ENCODE measurements around the gene SLC6A15. TPM values are rescaled to one million over a fixed set of nuclear protein-coding genes. Genes with fewer than 3 reads are reported as not detected.

SLC6A15 gene
- not detected for total RNA-seq

- Mint-ChIP-seq H3K4me1 (ENCODE audit: low read depth) (peaks cover 14% of the 10 kb centered on the region), H3K27me3 (peaks cover 43% of the 10 kb centered on the region), H3K27ac (no peak within 1 kb of the TSS), H3K36me3 (ENCODE audit: low read depth) (no peaks in the 10 kb centered on the region), H3K4me3 (peak within 1 kb of the TSS; percentile 57), H3K9me3 (no peaks in the 10 kb centered on the region)
- no peak for ATAC-seq
- TF ChIP-seq CTCF (IDR thresholded peaks at IDR 0.05) = no peak
- DNase-seq = peak; percentile 47
- POLR2A ChIA-PET = no interaction called here
- intact Hi-C loops (cut with micrococcal nuclease) = no loop called here
- CTCF ChIA-PET = interaction anchor here (0.9 kb wide), 1 partner anchor 17 kb away, joined by 3 read pairs; no protein-coding TSS in a partner anchor
These were observed at the start of gene SLC6A15 for GRCh38 chr12:84912198-84913128. Gene SLC6A15 (minus strand): TSS chr12:84912799. CDS start chr12:84892120, 20,679 bp downstream.

GRCh38 chr12:84960918-84961317, 48.3 kb upstream of the SLC6A15 start:
- POLR2A ChIA-PET = no interaction called here

GRCh38 chr12:84955298-84955697, 42.7 kb upstream of the SLC6A15 start:
- TF ChIP-seq CTCF (IDR thresholded peaks at IDR 0.05) = no peak
- no peak overlapping the region for H3K27ac Mint-ChIP-seq
- CTCF ChIA-PET = no interaction called here
- no peaks in the 10 kb centered on the region for H3K4me1 Mint-ChIP-seq (ENCODE audit: low read depth)
- H3K27me3 Mint-ChIP-seq = no peaks in the 10 kb centered on the region
- H3K4me3 Mint-ChIP-seq = no peak overlapping the region
- no peaks in the 10 kb centered on the region for H3K36me3 Mint-ChIP-seq (ENCODE audit: low read depth)
- H3K9me3 Mint-ChIP-seq = no peaks in the 10 kb centered on the region
- DNase-seq (no peak), ATAC-seq (no peak)
- intact Hi-C loops (cut with micrococcal nuclease) = no loop called here
- POLR2A ChIA-PET = no interaction called here

More at GRCh38 chr12:84960918-84961317, 48.3 kb upstream of the SLC6A15 start:
- no peaks in the 10 kb centered on the region for H3K4me1 Mint-ChIP-seq (ENCODE audit: low read depth)
- no peak overlapping the region for H3K4me3 Mint-ChIP-seq
- no peaks in the 10 kb centered on the region for H3K36me3 Mint-ChIP-seq (ENCODE audit: low read depth)
- H3K27ac Mint-ChIP-seq = no peak overlapping the region
- no peaks in the 10 kb centered on the region for H3K9me3 Mint-ChIP-seq
- intact Hi-C loops (cut with micrococcal nuclease) = no loop called here
- TF ChIP-seq CTCF (IDR thresholded peaks at IDR 0.05) = no peak
- H3K27me3 Mint-ChIP-seq = no peaks in the 10 kb centered on the region
- CTCF ChIA-PET = interaction anchor here (1.3 kb wide), 1 partner anchor 15 kb away, joined by 4 read pairs; no protein-coding TSS in a partner anchor
- ATAC-seq (no peak), DNase-seq (no peak)

- ATAC-seq (no peak), DNase-seq (no peak)
- no peak for TF ChIP-seq CTCF (IDR thresholded peaks at IDR 0.05)
- H3K36me3 Mint-ChIP-seq (ENCODE audit: low read depth) = no peaks in the 10 kb centered on the region
- ChIA-PET POLR2A (no interaction called here), CTCF (no interaction called here)
- no peaks in the 10 kb centered on the region for H3K27me3 Mint-ChIP-seq
- intact Hi-C loops (cut with micrococcal nuclease) = no loop called here
- H3K4me3 Mint-ChIP-seq = no peak overlapping the region
- H3K27ac Mint-ChIP-seq = no peak overlapping the region
- no peaks in the 10 kb centered on the region for H3K9me3 Mint-ChIP-seq
- no peaks in the 10 kb centered on the region for H3K4me1 Mint-ChIP-seq (ENCODE audit: low read depth)
These were observed 41.8 kb upstream of the SLC6A15 start for GRCh38 chr12:84954415-84954814.

- no peak overlapping the region for H3K4me3 Mint-ChIP-seq
- ATAC-seq = no peak
These were observed 38.5 kb upstream of the SLC6A15 start for GRCh38 chr12:84950971-84951546.

More at GRCh38 chr12:84950971-84951546, 38.5 kb upstream of the SLC6A15 start:
- Mint-ChIP-seq H3K36me3 (ENCODE audit: low read depth) (no peaks in the 10 kb centered on the region), H3K4me1 (ENCODE audit: low read depth) (no peaks in the 10 kb centered on the region), H3K27ac (no peak overlapping the region), H3K27me3 (no peaks in the 10 kb centered on the region), H3K9me3 (no peaks in the 10 kb centered on the region)
- ChIA-PET CTCF (no interaction called here), POLR2A (no interaction called here)
- no peak for DNase-seq
- no peak for TF ChIP-seq CTCF (IDR thresholded peaks at IDR 0.05)
- intact Hi-C loops (cut with micrococcal nuclease) = no loop called here
